GM12875 (cell line): ENCODE results near the gene HOXA9.

Source experiments
- H3K4me3 ChIP-seq: one replicate; pipeline ENCODE4 v1.5.1; 2011; ENCODE audit warnings: low read depth, low read length, control low read depth
- TF ChIP-seq, protein P1 (sequence below): IDR thresholded peaks from 2 replicates; pipeline ENCODE4 v1.5.1; 2011; ENCODE audit warnings: low read depth, mild to moderate bottlenecking, control low read depth, inconsistent platforms, low read length, moderate library complexity, borderline replicate concordance; ENCODE audit not compliant: insufficient read depth

Gene HOXA9

GRCh38 chr7:27168265-27168947 lies 3.1 kb upstream of the HOXA9 start:
- no peak overlapping the region for H3K4me3 ChIP-seq
- TF ChIP-seq, protein P1, sequence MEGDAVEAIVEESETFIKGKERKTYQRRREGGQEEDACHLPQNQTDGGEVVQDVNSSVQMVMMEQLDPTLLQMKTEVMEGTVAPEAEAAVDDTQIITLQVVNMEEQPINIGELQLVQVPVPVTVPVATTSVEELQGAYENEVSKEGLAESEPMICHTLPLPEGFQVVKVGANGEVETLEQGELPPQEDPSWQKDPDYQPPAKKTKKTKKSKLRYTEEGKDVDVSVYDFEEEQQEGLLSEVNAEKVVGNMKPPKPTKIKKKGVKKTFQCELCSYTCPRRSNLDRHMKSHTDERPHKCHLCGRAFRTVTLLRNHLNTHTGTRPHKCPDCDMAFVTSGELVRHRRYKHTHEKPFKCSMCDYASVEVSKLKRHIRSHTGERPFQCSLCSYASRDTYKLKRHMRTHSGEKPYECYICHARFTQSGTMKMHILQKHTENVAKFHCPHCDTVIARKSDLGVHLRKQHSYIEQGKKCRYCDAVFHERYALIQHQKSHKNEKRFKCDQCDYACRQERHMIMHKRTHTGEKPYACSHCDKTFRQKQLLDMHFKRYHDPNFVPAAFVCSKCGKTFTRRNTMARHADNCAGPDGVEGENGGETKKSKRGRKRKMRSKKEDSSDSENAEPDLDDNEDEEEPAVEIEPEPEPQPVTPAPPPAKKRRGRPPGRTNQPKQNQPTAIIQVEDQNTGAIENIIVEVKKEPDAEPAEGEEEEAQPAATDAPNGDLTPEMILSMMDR = no peak

- TF ChIP-seq, protein P1 = no peak
- H3K4me3 ChIP-seq = no peak overlapping the region
These were observed 2.6 kb upstream of the HOXA9 start for GRCh38 chr7:27167916-27168264.

DNA sequence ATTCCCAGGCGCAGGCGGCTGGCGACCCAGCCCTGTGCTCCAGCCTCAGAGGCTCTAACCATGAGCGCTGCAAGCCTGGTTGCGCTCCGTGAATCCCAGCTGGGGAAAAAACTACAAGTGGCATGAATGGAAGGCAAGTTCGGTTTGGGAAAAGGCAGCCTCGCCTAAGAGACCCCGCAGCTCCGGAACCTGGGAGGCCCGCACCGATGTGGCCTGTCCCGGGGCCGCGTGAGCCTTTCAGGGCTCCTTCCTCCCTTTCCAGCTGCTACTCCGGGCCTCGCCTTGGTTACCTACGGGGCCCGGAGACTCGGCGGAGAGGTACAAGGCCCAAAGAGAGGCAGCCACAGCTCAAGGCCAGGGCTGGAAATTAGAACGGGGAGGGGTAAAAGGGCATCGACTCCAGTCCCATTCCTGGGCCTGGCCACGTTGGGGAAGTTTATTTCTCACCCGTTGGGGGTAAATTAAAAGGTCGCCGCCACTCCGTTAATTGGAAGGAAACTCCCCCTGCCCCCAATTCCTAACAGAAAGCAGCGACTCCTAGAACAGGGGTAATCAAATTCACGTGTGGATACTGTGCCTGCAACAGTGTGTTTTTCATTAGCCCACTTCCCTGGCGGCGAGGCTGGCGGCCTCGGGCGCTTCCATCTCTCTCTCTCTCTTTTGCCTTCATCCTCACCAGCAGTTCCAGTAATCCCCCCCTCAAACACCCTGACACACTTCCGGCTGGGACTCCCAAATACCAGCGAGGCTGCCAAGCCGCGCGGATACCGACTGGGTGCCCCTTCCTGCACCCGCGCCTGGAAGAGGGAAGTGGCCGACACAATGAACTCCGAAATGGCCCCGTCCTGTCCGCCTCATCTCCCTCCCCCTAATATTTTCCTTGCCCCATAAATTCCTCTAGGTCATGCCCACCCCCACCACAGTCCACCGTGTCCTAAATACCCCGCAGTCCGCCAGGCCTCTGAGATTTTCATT lies 1.5 kb upstream of the HOXA9 start:
- TF ChIP-seq, protein P1 = no peak
- H3K4me3 ChIP-seq = no peak overlapping the region

- no peak overlapping the region for H3K4me3 ChIP-seq
- TF ChIP-seq, protein P1 = no peak
These were observed 726 bp upstream of the HOXA9 start for GRCh38 chr7:27165996-27166530.

DNA sequence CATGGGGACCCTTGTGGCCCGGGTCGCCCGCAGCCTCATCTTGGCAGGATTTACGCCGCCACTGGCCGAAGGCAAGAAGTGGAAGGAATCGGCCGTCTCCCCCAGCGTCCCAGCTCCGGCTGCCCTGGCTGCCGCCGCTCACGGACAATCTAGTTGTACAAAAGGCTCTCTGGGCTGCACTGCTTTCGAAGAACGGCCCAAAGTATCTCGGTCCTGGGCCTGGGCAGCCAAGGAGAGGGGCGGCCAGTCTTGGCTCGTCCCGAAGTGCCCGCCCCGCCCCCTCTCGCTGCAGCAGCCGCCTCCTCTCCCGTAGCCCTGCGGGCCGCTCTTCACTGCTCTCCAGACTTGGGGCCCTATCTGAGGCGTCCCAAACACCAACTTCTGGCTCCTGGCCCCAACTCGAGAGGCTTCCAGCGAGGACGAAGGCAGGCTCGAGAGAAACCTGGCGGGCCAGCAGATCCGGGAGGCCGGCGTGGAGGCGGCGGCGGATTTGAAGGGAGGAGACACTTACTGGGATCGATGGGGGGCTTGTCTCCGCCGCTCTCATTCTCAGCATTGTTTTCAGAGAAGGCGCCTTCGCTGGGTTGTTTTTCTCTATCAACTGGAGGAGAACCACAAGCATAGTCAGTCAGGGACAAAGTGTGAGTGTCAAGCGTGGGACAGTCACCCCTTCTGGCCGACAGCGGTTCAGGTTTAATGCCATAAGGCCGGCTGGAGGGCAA lies 809 bp downstream of the HOXA9 start:
- no peak overlapping the region for H3K4me3 ChIP-seq

GRCh38 chr7:27164045-27164366 lies 1.3 kb downstream of the HOXA9 start:
- TF ChIP-seq, protein P1 = no peak
- no peak overlapping the region for H3K4me3 ChIP-seq

More for the DNA sequence above, 809 bp downstream of the HOXA9 start:
- TF ChIP-seq, protein P1 = no peak
